PC-9 (cell line): ENCODE results near the gene RAD51D.

Source experiments
- CTCF ChIP-seq: fragments of 200-600 bp; sonication (generic); conservative IDR thresholded peaks from 2 replicates; pipeline ENCODE4 v1.6.1; 2017; ENCODE audit warnings: mixed run types, antibody characterized with exemption, mild to moderate bottlenecking, moderate library complexity
- EZH2 ChIP-seq: fragments of 200-600 bp; sonication (generic); IDR thresholded peaks from 2 replicates; pipeline ENCODE4 v1.8.0; 2017; ENCODE audit warnings: antibody characterized with exemption, low read depth

GRCh38 chr17:35132816-35133550 lies 13.3 kb upstream of the RAD51D start:
- no peak for TF ChIP-seq EZH2
- TF ChIP-seq CTCF, result no peak
